ENCODE results near the gene ZNF521.

ZNF521 gene

DNA sequence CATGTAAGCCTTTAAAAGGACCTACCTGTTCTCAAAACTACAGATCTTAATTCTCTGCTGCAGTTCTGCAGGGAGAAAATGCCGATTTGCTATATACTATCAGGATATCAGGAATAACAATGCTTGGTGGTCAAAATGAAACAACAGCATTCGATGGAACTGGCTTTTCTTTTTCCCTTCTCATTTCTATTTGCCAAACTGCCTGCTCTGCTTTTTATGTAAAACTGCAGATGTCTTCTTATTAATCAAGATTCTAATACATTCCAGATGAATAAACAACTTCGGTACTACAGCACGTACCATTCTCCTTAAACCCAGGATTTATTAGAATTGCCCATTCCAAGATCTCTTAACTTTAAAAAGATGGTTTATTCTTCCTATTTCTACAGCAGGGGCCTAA lies 100.9 kb downstream of the ZNF521 start:
- no peak for DNase-seq (ENCODE audit: low read depth in 1 of 2, low spot score in 1 of 2)

DNA sequence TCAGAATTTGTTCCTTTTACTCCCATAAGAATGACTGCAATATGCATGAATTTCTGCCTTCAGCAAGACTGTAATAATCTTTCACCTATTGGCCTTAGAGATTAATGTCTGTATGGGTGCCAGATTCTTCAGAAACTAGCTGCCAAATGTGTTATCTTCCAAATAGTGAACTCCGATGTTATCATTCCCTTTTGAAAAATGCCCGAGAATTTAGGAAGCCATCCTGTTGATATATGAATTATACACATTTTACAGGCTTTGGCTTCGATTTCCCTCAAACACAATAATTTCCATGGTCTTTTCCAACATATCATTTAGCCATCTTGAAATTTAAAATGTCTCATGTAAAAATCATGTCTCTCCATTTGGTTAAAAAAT lies 101.5 kb downstream of the ZNF521 start:
- DNase-seq (ENCODE audit: low read depth in 1 of 2, low spot score in 1 of 2): no peak

DNA sequence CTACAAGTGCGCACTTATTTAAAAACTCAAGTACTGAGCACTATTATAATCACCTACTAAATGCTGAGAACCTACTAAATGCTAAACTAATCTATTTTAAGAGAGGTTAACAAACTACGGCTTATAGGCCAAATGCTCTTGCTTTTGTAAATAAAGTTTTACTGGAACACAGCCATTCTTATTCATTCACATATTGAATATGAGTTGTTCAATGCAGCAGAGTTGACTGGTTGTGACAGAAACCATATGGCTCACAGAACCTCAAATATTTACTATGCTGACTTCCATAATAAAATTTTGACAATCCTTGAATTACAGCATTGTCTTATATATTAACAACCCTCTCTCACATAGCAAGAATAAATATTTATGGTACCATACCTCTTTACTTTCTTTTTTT lies 103.2 kb downstream of the ZNF521 start:
- no peak for DNase-seq (ENCODE audit: low read depth in 1 of 2, low spot score in 1 of 2)

DNA sequence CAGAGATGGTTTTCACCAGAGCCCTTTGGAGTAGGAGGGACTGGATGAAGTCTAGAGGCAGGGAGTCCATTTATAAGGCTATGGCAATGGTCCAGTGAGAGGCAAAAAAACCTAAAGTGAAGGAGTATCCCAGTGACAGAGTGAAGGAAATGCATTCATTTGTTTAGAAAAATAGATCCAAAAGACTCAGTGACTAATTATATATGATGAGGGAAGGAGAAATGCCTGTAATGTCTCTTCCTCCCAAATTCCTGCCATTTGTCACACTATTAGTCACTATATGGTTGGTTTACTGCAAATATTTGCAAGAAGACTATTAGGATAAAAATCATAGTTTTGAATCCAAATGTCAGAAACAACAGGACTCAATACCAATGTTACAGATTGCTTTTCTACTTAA lies 104.2 kb downstream of the ZNF521 start:
- DNase-seq (ENCODE audit: low read depth in 1 of 2, low spot score in 1 of 2): no peak

DNA sequence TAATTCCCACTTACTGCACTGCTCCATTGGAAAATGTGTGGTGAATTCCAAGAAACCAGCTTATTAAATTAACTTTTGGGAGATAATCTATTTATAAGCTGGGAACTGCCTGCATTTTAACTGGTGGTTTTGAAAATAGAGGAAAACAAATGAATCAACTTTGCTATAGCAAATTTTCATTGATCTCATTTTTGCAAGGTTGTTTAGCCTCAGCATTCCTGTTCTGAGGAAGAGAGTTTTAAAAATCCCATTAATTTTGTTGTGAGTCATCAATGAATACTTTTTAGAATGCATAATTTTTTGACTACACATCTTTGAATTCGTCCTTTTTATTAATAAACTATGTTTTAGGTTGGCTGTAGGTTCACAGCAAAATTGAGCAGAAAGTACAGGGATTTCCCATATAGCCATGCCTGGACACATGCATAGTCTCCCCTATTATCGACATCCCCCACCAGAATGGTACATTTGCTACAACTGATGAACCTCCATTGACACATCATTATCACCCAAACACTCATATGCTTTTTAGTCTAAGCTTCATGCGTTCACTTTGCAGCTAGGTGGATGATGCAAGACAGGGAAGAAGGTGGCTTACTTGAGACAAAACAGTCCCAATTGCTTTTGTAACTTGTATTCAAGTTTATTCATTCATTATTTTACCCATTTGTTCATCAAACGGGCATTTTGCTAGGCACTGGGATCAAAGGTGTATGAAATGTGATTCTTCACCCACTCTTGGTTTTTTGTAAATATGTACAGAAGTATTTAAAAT lies 106.9 kb downstream of the ZNF521 start:
- DNase-seq (ENCODE audit: low read depth in 1 of 2, low spot score in 1 of 2): no peak

DNA sequence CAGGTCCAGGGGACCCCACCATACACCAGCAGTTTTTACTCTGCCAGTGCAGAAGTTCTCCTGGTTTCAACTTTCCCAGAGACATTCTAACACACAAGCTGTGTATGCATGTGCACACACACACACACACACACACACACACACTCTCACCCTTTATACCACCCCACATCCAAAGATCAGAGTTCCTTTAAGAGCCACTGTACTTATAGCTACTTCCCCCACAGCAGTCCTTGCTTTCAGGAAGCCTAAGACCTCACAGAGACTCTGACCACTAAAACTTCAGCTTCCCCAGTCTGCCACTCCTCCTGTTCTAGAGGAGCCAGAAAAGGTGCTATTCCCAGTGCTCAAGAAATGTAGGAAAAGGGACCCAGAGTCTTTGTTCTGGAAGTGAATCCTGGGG lies 107.8 kb downstream of the ZNF521 start:
- DNase-seq (ENCODE audit: low read depth in 1 of 2, low spot score in 1 of 2): no peak

GRCh38 chr18:25243754-25244153 lies 108.2 kb downstream of the ZNF521 start:
- DNase-seq (ENCODE audit: low read depth in 1 of 2, low spot score in 1 of 2): no peak

GRCh38 chr18:25243257-25243656 lies 108.7 kb downstream of the ZNF521 start:
- DNase-seq (ENCODE audit: low read depth in 1 of 2, low spot score in 1 of 2): no peak

GRCh38 chr18:25240420-25240770 lies 111.6 kb downstream of the ZNF521 start:
- no peak for DNase-seq (ENCODE audit: low read depth in 1 of 2, low spot score in 1 of 2)

DNA sequence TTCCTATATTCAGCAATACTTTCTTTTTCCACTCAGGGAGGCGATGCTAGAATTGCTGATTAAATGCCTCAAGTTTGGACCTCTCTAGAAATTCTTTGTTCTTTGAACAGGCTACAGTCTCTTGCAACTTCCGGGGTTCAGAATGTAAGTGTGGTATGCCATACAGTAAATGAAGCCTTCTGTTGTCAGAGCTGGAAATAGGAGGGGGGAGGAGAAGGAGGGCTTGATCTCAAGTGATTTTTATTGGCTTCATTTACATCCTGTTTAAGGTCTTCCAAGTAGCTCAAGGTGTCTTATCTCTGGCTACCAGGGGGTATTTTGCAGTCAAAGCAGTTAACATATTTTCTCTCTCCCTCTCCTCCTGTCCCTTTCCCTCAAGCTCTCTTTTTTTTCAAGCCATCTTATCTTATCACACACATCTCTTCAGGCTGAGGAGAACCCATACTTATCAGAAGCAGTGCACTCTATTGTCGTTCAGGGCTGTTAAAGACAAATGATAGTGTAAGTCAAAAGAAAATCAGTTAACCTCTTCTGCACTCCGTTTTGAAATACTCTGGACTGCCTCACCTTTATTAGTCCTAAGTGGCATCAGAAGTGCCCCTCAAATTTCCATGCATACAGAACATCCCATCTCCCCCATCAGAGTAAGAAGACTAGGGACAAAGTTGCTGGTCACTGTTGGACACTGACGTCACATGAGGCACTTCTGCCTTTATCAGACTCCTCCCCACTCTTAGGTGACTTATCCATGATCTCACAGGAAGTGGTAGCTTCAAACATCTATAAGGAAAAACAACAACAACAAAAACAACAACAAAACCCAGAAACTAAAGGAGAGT lies 112.2 kb downstream of the ZNF521 start:
- no peak for DNase-seq (ENCODE audit: low read depth in 1 of 2, low spot score in 1 of 2)

GRCh38 chr18:25239151-25239550 lies 112.8 kb downstream of the ZNF521 start:
- no peak for DNase-seq (ENCODE audit: low read depth in 1 of 2, low spot score in 1 of 2)

DNA sequence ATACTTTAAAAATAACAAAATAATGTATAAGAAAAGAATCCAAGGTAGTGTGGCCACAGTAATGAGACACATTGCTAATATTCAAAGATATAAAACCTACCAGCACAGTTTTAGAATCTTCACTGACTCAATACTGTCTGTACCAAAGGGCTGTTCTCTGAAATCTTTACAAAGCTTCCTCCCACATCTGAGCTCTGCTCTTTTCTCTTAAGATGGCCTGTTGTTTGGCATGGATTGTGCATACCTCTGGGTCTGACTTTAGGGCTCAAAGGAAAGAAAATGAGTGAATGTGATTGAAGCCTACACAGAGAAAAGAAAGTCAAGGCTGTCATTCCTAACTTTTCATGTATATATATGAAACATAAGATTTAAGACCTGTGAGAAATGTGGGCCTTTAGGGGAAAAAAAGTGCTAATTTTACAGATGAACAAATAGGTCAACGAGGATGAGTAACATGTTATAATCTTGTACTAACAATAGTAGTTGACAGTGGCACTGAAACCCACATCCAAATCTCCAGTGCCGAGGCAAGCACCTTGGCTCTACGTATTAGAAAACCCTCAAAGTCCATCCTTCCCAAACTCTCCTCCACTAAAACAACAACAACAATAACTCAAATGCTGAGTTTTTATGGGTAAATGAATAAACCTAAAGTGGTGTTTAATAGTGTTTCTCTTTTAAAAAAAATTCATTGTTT lies 114.2 kb downstream of the ZNF521 start:
- no peak for DNase-seq (ENCODE audit: low read depth in 1 of 2, low spot score in 1 of 2)

GRCh38 chr18:25236736-25237135 lies 115.2 kb downstream of the ZNF521 start:
- no peak for DNase-seq (ENCODE audit: low read depth in 1 of 2, low spot score in 1 of 2)

- DNase-seq (ENCODE audit: low read depth in 1 of 2, low spot score in 1 of 2): no peak
Measured at GRCh38 chr18:25235401-25236042, 116.4 kb downstream of the ZNF521 start.

GRCh38 chr18:25234740-25235345 lies 117.1 kb downstream of the ZNF521 start:
- no peak for DNase-seq (ENCODE audit: low read depth in 1 of 2, low spot score in 1 of 2)

- no peak for DNase-seq (ENCODE audit: low read depth in 1 of 2, low spot score in 1 of 2)
Measured at GRCh38 chr18:25234322-25234639, 117.7 kb downstream of the ZNF521 start.

DNA sequence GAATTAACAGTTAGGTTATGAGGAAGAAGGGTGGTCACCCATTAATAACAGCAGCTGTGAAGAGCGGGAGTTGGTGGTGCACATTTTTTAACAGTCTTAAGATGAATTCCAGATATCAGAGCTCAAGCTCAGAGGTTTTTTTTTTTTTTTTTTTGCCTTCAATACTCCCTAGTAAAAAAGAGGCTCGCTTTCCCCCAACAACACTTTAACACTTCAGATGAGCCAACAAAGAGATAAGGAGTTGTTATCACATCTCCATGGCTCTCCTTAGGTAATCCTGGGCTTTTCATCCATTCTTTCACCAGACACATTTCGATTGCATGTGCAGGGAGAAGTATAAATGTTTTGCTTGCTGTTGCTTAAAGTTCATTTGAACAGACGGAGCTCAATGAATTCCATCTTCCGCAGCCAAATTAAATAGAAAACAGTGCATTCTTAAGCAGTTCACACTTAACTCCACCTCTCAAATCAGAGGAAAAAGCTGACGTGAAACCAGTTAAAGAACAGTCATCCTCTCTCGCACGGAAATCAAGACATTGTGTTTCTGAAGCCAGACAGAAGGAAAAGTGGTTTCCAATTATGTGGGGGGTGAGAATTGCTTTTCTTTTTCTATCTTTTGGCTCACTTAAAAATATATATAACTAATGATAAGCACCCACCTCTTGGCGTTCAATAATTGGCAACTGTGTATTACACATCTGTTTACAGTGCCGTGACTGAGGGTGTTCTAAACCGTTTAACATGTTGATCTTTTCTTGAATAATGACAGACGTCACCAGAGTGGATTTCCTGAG lies 118.2 kb downstream of the ZNF521 start:
- DNase-seq (ENCODE audit: low read depth in 1 of 2, low spot score in 1 of 2): no peak

DNA sequence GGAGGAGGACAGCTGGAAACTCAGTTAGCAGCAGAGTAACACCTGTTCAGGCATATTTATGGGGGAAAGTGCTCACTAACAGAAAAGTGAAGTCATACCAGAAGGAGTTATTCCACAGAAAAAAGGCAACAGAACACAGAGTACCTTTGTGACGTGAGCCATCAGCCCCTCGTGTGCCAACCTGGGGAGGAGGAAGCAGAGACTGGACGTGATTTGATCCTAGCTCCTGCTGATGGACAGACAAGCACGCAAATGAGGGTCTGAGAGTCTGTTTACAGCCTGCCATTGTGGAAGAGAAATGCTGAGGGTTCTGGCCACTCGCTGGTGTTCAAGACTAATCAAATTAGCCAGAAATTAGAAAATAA lies 120.7 kb downstream of the ZNF521 start:
- DNase-seq (ENCODE audit: low read depth in 1 of 2, low spot score in 1 of 2): no peak

DNA sequence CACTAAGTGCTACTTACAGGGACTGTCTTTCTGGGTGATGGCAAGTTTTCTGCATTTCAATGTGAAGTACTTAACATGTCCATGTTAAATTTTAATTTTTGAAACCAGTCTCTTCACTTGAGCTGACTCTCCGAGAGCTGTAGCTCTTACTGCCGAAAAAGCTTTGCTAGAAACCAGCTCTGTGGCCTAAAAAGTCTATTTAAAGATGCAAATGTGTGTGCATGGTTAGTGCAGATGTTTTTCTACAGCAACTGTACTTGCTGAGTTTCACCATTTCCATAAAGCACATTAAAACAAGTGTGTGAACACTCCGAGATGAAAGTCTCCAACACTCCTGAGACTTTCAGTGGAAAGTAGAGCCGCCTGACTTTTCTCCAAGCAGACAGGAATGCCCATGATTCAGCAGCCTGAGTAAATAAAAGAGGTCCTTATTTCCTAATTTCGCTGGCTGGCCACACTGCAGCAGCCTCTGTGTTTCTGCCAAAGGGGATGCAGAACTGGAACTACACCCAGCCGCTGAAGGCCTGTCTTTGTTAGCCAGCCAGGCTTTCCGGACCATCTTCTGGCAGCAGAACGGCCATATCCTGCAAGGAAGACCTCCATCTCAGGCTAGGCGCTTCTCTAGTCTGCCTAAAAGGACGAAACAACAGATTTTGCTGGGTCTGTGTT lies 121.2 kb downstream of the ZNF521 start:
- no peak for DNase-seq (ENCODE audit: low read depth in 1 of 2, low spot score in 1 of 2)

DNA sequence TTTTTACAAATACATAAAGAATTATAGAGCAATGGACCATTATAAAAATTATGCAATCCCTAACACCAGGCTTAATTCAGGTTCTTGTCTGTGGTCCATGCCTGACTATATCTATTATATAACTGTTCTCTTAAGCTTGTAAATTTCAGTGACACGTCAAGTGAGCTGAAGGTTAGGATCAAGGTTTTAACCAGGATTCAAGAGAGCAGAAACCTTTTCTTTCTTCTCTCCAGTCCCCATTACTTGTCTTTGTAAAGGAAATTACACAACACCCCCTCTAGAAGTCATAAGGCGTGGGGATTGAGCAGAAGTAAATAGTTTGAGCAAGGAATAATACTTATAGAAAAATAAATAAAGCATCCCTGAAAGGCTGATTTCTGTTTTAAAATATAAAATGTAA lies 122.0 kb downstream of the ZNF521 start:
- no peak for DNase-seq (ENCODE audit: low read depth in 1 of 2, low spot score in 1 of 2)

Data from stimulated activated CD4-positive, alpha-beta T cell treated with anti-CD3 and anti-CD28 coated beads, Interleukin-15, amount 100 ng/mL, for 1 hour (primary cell).